Adipose tissue (tissue), 3 donors: Measurements from ENCODE around the gene XPNPEP1. TPM values are rescaled to one million over a fixed set of nuclear protein-coding genes. Genes with fewer than 3 reads are reported as not detected.

ENCODE experiments used
- H3K27ac ChIP-seq: one replicate; pipeline ENCODE4 v1.5.1; 2013; ENCODE audit warnings: low read depth, low read length
- WGBS, 3 donors: extraction: QIAGEN DNeasy Blood & Tissue Kit; methylation state at CpG; one replicate each; pipeline ENCODE4 v1.1.7; 2013; 5-methylcytosine and 5-hydroxymethylcytosine counted together
- polyA plus RNA-seq, 3 donors: library from polyadenylated mRNA; stranded (reverse); fragments of 200-250 nt; gene quantifications; one replicate each; pipeline ENCODE4 v1.2.3, GENCODE V29; 2013
- donor health status: healthy with polysubstance abuse.
- donor health status: Bipolar disorder and iron deficiency.
- donor health status: healthy.

Gene XPNPEP1
- polyA plus RNA-seq, 3 donors: 29.8 to 63.9 (median 36.0) TPM

GRCh38 chr10:109883859-109884771 lies 39.2 kb downstream of the XPNPEP1 start:
- no peak overlapping the region for H3K27ac ChIP-seq
- WGBS, 3 donors: 25 to 33% (median 29%) methylated on average over 17 of the region's 17 CpGs

GRCh38 chr10:109882251-109883057 lies 40.9 kb downstream of the XPNPEP1 start:
- H3K27ac ChIP-seq: no peak overlapping the region

GRCh38 chr10:109881769-109882057 lies 41.6 kb downstream of the XPNPEP1 start:
- H3K27ac ChIP-seq: no peak overlapping the region

More at GRCh38 chr10:109882251-109883057, 40.9 kb downstream of the XPNPEP1 start:
- 91 to 96% (median 94%) methylated on average over 8 of the region's 8 CpGs for WGBS, 3 donors

GRCh38 chr10:109880886-109881768 lies 42.2 kb downstream of the XPNPEP1 start:
- H3K27ac ChIP-seq: no peak overlapping the region

More at GRCh38 chr10:109881769-109882057, 41.6 kb downstream of the XPNPEP1 start:
- 95 to 100% (median 95%) methylated on average over 1 of the region's 1 CpG for WGBS, 3 donors

GRCh38 chr10:109877546-109877945 lies 45.8 kb downstream of the XPNPEP1 start:
- no peak overlapping the region for H3K27ac ChIP-seq
- 96 to 97% (median 97%) methylated on average over 6 of the region's 6 CpGs for WGBS, 3 donors

More at GRCh38 chr10:109880886-109881768, 42.2 kb downstream of the XPNPEP1 start:
- WGBS, 3 donors: 84 to 91% (median 87%) methylated on average over 8 of the region's 8 CpGs

- 76 to 95% (median 87%) methylated on average over 8 of the region's 8 CpGs for WGBS, 3 donors
- no peak overlapping the region for H3K27ac ChIP-seq
Observed at GRCh38 chr10:109875828-109876821, 47.2 kb downstream of the XPNPEP1 start.

- WGBS, 3 donors: 68 to 88% (median 83%) methylated on average over 7 of the region's 7 CpGs
- H3K27ac ChIP-seq: no peak overlapping the region
Observed at GRCh38 chr10:109875151-109875568, 48.2 kb downstream of the XPNPEP1 start.

- H3K27ac ChIP-seq: no peak overlapping the region
- WGBS, 3 donors: 91 to 96% (median 94%) methylated on average over 4 of the region's 4 CpGs
Observed at GRCh38 chr10:109871476-109871875, 51.8 kb downstream of the XPNPEP1 start.

- WGBS, 3 donors: 78 to 90% (median 89%) methylated on average over 4 of the region's 4 CpGs
- no peak overlapping the region for H3K27ac ChIP-seq
Observed at GRCh38 chr10:109866995-109867635, 56.2 kb downstream of the XPNPEP1 start.

GRCh38 chr10:109866168-109866994 lies 56.9 kb downstream of the XPNPEP1 start:
- 75 to 79% (median 78%) methylated on average over 8 of the region's 8 CpGs for WGBS, 3 donors
- no peak overlapping the region for H3K27ac ChIP-seq

- WGBS, 3 donors: 94 to 96% (median 96%) methylated on average over 2 of the region's 2 CpGs
- no peak overlapping the region for H3K27ac ChIP-seq
Observed at GRCh38 chr10:109863775-109864174, 59.5 kb downstream of the XPNPEP1 start.

GRCh38 chr10:109862738-109863137 lies 60.6 kb downstream of the XPNPEP1 start:
- no peak overlapping the region for H3K27ac ChIP-seq

GRCh38 chr10:109862041-109862440 lies 61.3 kb downstream of the XPNPEP1 start:
- WGBS, 3 donors: 62 to 71% (median 63%) methylated on average over 6 of the region's 6 CpGs
- H3K27ac ChIP-seq: no peak overlapping the region

- 74 to 95% (median 92%) methylated on average over 4 of the region's 4 CpGs for WGBS, 3 donors
- H3K27ac ChIP-seq: no peak overlapping the region
Observed at GRCh38 chr10:109861081-109861480, 62.2 kb downstream of the XPNPEP1 start.

- 87 to 92% (median 90%) methylated on average over 1 of the region's 1 CpG for WGBS, 3 donors
Observed at GRCh38 chr10:109859221-109859620, 64.1 kb downstream of the XPNPEP1 start.

GRCh38 chr10:109855746-109856145 lies 67.6 kb downstream of the XPNPEP1 start:
- 89 to 96% (median 94%) methylated on average over 5 of the region's 5 CpGs for WGBS, 3 donors
- H3K27ac ChIP-seq: no peak overlapping the region

More at GRCh38 chr10:109859221-109859620, 64.1 kb downstream of the XPNPEP1 start:
- no peak overlapping the region for H3K27ac ChIP-seq
